Activated CD4-positive, alpha-beta memory T cell treated with anti-CD3 and anti-CD28 coated beads for 36 hours (primary cell): ENCODE measurements around the gene NAA40. TPM values are rescaled to one million over a fixed set of nuclear protein-coding genes. Genes with fewer than 3 reads are reported as not detected.

ENCODE experiments used
- CTCF ChIA-PET: fragments of 350-600 bp; sonication (Branson Sonifier 250); formaldehyde crosslinking; loops from one replicate; lab custom pipeline; 2021; ENCODE audit warnings: antibody characterized with exemption, inconsistent platforms; lab: Charles Lee
- POLR2A ChIA-PET: fragments of 350-600 bp; sonication (Branson Sonifier 250); formaldehyde crosslinking; loops from one replicate; lab custom pipeline; 2021; ENCODE audit warnings: antibody characterized with exemption; lab: Charles Lee
- DNase-seq: peaks from one replicate; pipeline ENCODE4 v3.0.0-alpha.2; 2020
- H3K27ac Mint-ChIP-seq: one replicate; pipeline ENCODE4 v1.8.0; 2021; ENCODE audit warnings: mixed read lengths
- H3K27me3 Mint-ChIP-seq: one replicate; pipeline ENCODE4 v1.8.0; 2021; ENCODE audit warnings: mixed read lengths
- H3K36me3 Mint-ChIP-seq: one replicate; pipeline ENCODE4 v1.8.0; 2021; ENCODE audit warnings: mixed read lengths
- H3K4me1 Mint-ChIP-seq: one replicate; pipeline ENCODE4 v1.8.0; 2021; ENCODE audit warnings: low read depth, mixed read lengths
- H3K4me3 Mint-ChIP-seq: one replicate; pipeline ENCODE4 v1.8.0; 2021; ENCODE audit warnings: mild to moderate bottlenecking, mixed read lengths
- H3K9me3 Mint-ChIP-seq: one replicate; pipeline ENCODE4 v1.8.0; 2021; ENCODE audit warnings: mixed read lengths
- intact Hi-C: fragments of 100-400 bp; cut with micrococcal nuclease; formaldehyde crosslinking; loops from one replicate; pipeline ENCODE4 v1.15.1; 2023
- total RNA-seq, 2 experiments: library from RNA; stranded (reverse); gene quantifications; one replicate each; pipeline ENCODE4 v1.2.3, GENCODE V29; 2021

Gene NAA40
- total RNA-seq, 2 experiments from 2014 or later = 15.4 to 17.3 TPM

DNA sequence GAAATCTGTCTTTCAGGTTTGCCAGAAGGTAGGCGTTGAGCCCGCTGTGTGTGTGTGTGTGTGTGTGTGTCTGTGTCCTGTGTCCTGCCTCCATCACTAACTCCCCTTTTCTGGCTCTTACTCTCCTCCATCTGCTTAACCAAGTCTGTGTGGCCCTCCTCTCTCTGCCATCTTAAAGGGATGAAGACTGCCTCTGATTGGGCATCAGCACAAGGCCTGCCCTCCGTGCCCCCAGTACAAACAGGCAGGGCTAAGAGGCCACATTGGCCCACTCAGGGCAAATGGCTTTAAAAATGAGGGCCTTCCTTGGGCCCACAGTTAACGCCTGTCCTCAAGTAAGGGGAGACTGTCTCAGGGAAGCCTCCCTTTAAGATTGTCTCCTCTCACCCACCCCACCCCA, 32.7 kb upstream of the NAA40 start:
- ChIA-PET CTCF (interaction anchor here (0.7 to 3.2 kb wide), 10 partner anchors 9 to 247 kb away, joined by 3 to 64 read pairs (median 5); partner anchors contain the start of genes MARK2, RCOR2 and ZFTA), POLR2A (interaction anchor here (0.5 to 0.7 kb wide), 2 partner anchors 20 to 69 kb away, joined by 3 to 4 read pairs; no protein-coding TSS in a partner anchor)
- Mint-ChIP-seq H3K4me1 (no peaks in the 10 kb centered on the region), H3K4me3 (no peak overlapping the region), H3K9me3 (no peaks in the 10 kb centered on the region), H3K27me3 (no peaks in the 10 kb centered on the region), H3K27ac (no peak overlapping the region), H3K36me3 (peaks cover 28% of the 10 kb centered on the region)
- DNase-seq = no peak
- intact Hi-C loops = loop anchor here (1.0 kb wide), 1 partner anchor 69 kb away; no protein-coding TSS in a partner anchor

DNA sequence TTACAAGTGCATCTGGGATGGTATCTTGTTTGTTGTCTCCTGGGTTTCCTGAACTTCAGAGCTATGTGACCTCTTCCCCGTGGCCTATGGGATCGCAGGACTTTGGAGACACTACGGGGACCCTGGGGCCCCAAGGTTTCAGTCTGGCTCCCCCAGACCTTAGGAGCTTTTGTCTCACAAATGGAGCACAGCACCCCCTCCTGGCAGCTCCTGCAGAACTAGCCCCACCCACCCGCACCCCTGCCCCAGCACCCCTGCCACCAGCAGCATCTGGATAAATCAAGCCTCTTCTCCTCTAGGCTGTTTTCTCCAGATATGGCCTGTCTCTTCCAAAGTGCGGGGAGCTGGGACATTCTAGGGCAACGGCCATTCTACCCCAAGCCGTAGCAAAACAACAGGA, 32.2 kb upstream of the NAA40 start:
- Mint-ChIP-seq H3K4me1 (no peaks in the 10 kb centered on the region), H3K27ac (no peak overlapping the region), H3K27me3 (no peaks in the 10 kb centered on the region), H3K9me3 (no peaks in the 10 kb centered on the region), H3K4me3 (no peak overlapping the region), H3K36me3 (peaks cover 25% of the 10 kb centered on the region)
- POLR2A ChIA-PET = interaction anchor here (0.5 to 0.7 kb wide), 2 partner anchors 19 to 69 kb away, joined by 3 to 4 read pairs; no protein-coding TSS in a partner anchor
- CTCF ChIA-PET = interaction anchor here (0.7 to 3.2 kb wide), 11 partner anchors 9 to 246 kb away, joined by 3 to 64 read pairs (median 4); partner anchors contain the start of genes MARK2, RCOR2 and ZFTA
- peak; percentile 63 for DNase-seq
- intact Hi-C loops = loop anchor here (1.0 kb wide), 1 partner anchor 69 kb away; no protein-coding TSS in a partner anchor

DNA sequence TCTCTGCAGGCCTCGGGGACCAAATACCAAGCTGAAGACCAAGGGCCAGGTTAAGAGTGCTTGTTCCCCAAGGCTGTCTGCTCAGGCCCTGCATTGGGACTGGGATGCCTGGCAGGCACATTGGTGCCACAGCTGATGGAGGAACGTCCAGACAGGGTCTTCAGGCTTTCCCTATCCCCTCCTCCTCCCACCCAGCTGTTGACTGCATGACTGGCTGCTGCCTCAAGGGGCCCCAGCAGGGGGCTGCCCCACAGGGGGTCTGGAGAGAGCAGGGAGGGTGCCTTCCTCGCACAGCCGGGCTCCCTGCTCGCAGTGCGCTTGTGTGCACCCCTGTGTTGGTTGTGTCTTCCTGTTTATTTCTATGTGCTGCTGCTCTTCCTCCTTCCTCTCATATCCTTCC, 31.7 kb upstream of the NAA40 start:
- CTCF ChIA-PET = interaction anchor here (1.1 to 3.2 kb wide), 9 partner anchors 10 to 139 kb away, joined by 3 to 64 read pairs (median 6); partner anchors contain the start of genes MARK2, RCOR2 and ZFTA
- no peak overlapping the region for H3K4me3 Mint-ChIP-seq
- intact Hi-C loops = no loop called here
- H3K9me3 Mint-ChIP-seq = no peaks in the 10 kb centered on the region
- POLR2A ChIA-PET = no interaction called here
- H3K27me3 Mint-ChIP-seq = no peaks in the 10 kb centered on the region
- no peak overlapping the region for H3K27ac Mint-ChIP-seq
- peaks cover 22% of the 10 kb centered on the region for H3K36me3 Mint-ChIP-seq
- DNase-seq = no peak
- H3K4me1 Mint-ChIP-seq = no peaks in the 10 kb centered on the region

DNA sequence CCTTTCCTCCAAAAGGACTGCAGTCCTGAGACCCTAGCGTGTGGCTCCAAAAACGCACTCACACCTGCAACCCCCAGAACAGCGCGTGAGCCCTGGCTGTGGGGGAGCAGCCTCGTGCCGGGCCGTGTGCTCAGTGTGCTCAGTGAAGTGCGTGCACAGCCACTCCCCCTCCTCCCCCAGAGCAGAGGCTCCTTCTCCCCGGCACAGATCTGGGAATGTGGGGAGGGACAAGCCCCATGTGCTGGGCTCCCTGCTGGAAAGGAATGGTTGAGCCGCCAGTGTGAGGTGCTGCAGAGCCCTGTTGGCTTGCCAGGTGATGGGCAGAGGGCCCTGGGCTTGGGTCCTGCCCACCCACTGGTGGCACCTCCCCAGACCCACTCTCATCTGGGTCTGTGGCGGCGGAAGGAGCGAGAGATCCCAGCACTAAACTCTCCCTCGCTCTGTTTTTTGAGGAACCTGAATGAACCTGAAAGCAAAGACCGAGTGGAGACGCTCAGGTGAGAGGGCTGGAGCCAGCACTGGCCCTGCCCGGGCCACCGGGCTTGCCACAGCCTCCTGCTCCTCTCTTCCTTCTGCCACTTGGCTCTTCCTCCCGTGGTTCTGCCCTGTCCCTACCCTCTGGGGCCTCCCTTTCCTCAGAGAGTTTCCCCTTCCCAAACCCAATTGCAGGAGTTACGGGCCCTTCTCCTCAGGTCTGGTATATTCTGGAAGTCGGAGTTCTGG, 30.8 kb upstream of the NAA40 start:
- ChIA-PET CTCF (interaction anchor here (1.9 to 3.2 kb wide), 2 partner anchors 37 to 70 kb away, joined by 16 to 64 read pairs; partner anchors contain the start of gene MARK2), POLR2A (no interaction called here)
- H3K27ac Mint-ChIP-seq = no peak overlapping the region
- no peaks in the 10 kb centered on the region for H3K9me3 Mint-ChIP-seq
- intact Hi-C loops = no loop called here
- H3K4me1 Mint-ChIP-seq = no peaks in the 10 kb centered on the region
- H3K36me3 Mint-ChIP-seq = peaks cover 21% of the 10 kb centered on the region
- no peak for DNase-seq
- no peaks in the 10 kb centered on the region for H3K27me3 Mint-ChIP-seq
- H3K4me3 Mint-ChIP-seq = no peak overlapping the region

DNA sequence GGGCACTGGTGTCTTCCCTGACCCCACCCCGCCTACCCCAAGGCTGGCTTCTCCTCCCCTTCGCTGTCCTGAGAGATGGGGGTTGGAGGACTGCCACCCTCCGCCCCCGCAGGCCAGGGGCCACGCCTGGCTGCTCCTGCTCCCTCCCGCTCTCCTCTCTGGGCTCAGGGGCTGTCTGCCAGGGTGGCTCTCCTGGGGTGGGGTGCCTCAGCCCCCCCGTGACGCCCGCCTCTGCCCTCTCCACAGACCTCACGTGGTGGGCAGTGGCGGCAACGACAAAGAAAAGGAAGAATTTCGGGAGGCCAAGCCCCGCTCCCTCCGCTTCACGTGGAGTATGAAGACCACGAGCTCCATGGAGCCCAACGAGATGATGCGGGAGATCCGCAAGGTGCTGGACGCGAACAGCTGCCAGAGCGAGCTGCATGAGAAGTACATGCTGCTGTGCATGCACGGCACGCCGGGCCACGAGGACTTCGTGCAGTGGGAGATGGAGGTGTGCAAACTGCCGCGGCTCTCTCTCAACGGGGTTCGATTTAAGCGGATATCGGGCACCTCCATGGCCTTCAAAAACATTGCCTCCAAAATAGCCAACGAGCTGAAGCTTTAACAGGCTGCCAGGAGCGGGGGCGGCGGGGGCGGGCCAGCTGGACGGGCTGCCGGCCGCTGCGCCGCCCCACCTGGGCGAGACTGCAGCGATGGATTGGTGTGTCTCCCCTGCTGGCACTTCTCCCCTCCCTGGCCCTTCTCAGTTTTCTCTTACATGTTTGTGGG, 30.0 kb upstream of the NAA40 start:
- Mint-ChIP-seq H3K27ac (no peak overlapping the region), H3K9me3 (no peaks in the 10 kb centered on the region), H3K36me3 (peaks cover 12% of the 10 kb centered on the region), H3K4me1 (no peaks in the 10 kb centered on the region), H3K4me3 (no peak overlapping the region), H3K27me3 (no peaks in the 10 kb centered on the region)
- intact Hi-C loops = no loop called here
- no peak for DNase-seq
- CTCF ChIA-PET = interaction anchor here (1.9 kb wide), 1 partner anchor 71 kb away, joined by 9 read pairs; no protein-coding TSS in a partner anchor
- POLR2A ChIA-PET = no interaction called here

DNA sequence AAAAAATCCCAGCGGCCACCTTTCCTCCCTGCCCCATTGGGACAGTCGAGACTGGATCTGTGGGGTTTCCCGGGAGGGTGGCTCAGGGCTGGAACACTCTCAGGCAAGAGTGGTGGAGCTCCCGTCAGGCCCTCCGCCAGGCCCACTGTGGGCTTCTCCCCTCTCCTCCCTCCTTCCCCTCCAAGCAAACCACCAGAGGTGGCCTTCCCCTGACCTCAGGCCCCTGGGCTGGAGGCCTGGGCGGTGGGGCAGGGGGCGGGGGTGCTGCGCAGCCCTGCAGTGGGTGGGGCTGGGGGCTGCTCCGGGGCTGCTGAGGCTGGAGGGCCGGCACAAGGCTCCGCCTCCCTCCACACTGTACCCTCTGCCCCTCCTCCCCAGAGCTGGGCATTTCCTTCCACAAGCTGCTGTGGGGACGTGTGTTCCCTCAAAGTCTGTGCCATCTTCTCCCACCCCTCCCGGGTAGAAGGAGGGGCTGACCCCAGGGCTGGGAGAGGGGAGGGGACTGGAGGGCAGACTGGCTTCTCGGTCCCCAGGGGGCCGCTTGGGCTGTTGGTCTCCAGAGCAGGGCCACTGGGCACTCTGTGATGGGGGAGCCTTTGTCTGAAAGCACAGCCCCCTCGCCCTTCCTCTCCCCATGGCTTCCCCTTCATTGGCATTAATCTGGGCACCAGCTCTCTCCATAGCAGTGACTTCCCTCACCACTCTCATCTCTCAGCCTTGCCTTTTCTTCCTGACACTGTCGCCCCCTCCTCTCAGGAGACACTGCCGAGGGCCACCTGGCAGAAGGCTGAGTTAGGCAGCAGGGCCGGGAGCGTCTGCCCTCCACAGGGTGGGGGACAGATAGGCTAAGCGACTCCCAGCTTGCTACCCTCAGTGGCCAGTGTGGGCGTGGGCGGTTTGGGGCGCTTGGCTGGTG, 29.0 kb upstream of the NAA40 start:
- H3K36me3 Mint-ChIP-seq = peaks cover 7% of the 10 kb centered on the region
- H3K4me1 Mint-ChIP-seq = no peaks in the 10 kb centered on the region
- H3K27ac Mint-ChIP-seq = no peak overlapping the region
- POLR2A ChIA-PET = no interaction called here
- H3K4me3 Mint-ChIP-seq = no peak overlapping the region
- no peak for DNase-seq
- H3K9me3 Mint-ChIP-seq = no peaks in the 10 kb centered on the region
- no peaks in the 10 kb centered on the region for H3K27me3 Mint-ChIP-seq
- CTCF ChIA-PET = interaction anchor here (1.9 kb wide), 1 partner anchor 73 kb away, joined by 9 read pairs; no protein-coding TSS in a partner anchor
- intact Hi-C loops = no loop called here

DNA sequence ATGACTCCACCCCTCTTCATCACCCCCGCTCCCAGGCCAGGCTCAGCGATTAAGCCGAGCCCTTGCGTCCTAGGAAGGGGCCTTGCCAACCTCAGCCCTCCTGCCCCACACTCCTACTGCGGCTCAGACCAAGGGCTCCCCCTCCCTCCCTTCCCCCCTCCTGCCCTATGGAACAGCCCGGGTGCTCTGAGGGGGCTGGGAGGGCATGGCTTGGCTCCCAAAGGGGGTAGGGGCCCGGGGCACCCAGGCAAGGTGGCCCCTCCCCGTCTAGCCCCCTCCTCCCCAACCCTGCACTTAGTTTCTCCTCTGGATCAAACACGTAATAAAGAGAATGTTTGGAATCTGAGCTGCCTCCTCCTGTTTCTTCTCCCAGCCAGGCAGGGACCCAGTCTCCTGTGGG, 28.1 kb upstream of the NAA40 start:
- intact Hi-C loops = no loop called here
- H3K36me3 Mint-ChIP-seq = peaks cover 7% of the 10 kb centered on the region
- POLR2A ChIA-PET = no interaction called here
- H3K27ac Mint-ChIP-seq = no peak overlapping the region
- H3K9me3 Mint-ChIP-seq = no peaks in the 10 kb centered on the region
- H3K4me1 Mint-ChIP-seq = peaks cover 2% of the 10 kb centered on the region
- no peak for DNase-seq
- CTCF ChIA-PET = interaction anchor here (1.0 kb wide), 1 partner anchor 73 kb away, joined by 5 read pairs; no protein-coding TSS in a partner anchor
- H3K27me3 Mint-ChIP-seq = no peaks in the 10 kb centered on the region
- no peak overlapping the region for H3K4me3 Mint-ChIP-seq

DNA sequence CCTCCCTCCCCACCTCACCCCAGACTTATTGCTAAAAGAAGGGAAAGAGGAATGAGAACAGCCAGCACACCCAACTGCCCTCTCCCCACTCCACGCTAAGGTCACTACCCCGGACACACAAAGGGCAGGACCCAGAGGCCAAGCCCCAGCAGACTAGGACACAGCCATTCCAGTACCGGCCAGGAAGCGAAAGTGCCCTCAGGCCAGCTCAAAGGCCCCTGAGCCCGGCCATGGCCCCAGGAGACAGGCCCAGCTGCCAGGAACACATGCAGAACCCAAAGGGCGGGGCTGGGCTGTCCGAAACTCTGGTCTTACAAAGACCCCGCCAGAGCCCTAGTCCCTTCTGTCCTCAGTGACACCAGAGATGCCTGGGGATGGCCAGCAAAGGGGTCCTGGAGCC, 27.4 kb upstream of the NAA40 start:
- Mint-ChIP-seq H3K9me3 (no peaks in the 10 kb centered on the region), H3K36me3 (peaks cover 5% of the 10 kb centered on the region), H3K4me3 (no peak overlapping the region), H3K27me3 (no peaks in the 10 kb centered on the region), H3K4me1 (peaks cover 5% of the 10 kb centered on the region), H3K27ac (no peak overlapping the region)
- intact Hi-C loops = no loop called here
- POLR2A ChIA-PET = no interaction called here
- CTCF ChIA-PET = interaction anchor here (1.0 kb wide), 1 partner anchor 74 kb away, joined by 5 read pairs; no protein-coding TSS in a partner anchor
- no peak for DNase-seq

DNA sequence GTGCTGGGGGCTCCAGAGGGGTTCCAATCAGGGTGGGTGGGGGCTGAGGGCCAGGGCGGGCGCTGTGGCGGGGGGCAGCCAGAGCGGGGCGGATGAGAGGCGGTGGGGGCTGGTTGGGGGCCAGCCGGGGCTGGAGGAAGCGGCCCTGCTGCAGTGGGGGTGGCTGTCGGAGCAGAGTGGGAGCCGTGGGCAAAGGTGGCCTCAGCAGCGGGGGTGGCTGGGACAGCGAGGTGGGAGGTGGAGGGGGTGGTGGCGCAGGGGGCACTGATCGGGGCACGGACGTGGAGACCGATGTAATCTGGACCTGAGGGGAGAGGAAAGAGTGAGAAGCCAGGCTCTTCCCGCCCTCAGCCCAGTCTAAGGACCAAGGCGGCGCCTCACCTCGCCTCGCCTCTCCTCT, 26.9 kb upstream of the NAA40 start:
- H3K27me3 Mint-ChIP-seq = no peaks in the 10 kb centered on the region
- H3K36me3 Mint-ChIP-seq = peaks cover 4% of the 10 kb centered on the region
- no peaks in the 10 kb centered on the region for H3K9me3 Mint-ChIP-seq
- ChIA-PET CTCF (no interaction called here), POLR2A (no interaction called here)
- DNase-seq = no peak
- intact Hi-C loops = no loop called here
- H3K27ac Mint-ChIP-seq = no peak overlapping the region
- peaks cover 6% of the 10 kb centered on the region for H3K4me1 Mint-ChIP-seq
- no peak overlapping the region for H3K4me3 Mint-ChIP-seq

DNA sequence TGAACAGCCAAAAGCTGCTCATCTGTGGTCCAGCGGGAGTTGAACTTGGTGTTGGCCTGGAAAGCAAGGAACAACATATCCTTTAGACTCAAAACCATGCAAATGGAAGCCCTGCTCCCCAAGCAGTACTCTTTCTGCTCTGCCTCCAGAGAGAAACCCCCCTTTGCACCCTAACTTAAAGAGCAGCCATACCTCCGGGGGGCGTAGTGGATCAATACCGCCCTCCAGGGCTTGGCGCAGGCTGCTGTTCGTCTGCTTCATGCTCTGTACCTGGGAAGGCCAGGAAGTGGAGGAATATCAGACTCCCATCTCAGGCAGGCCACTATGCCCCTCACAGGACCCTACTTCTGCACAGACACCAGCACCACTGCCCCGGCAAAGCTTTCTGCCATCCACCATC, 26.1 kb upstream of the NAA40 start:
- Mint-ChIP-seq H3K4me1 (peaks cover 9% of the 10 kb centered on the region), H3K36me3 (peaks cover 2% of the 10 kb centered on the region), H3K27ac (no peak overlapping the region), H3K9me3 (no peaks in the 10 kb centered on the region), H3K27me3 (no peaks in the 10 kb centered on the region), H3K4me3 (no peak overlapping the region)
- DNase-seq = no peak
- intact Hi-C loops = no loop called here
- ChIA-PET CTCF (no interaction called here), POLR2A (no interaction called here)
